Activated effector memory CD4-positive, alpha-beta T cell treated with anti-CD3 and anti-CD28 coated beads, Interleukin-2, amount 50 U/mL, for 16 hours (primary cell): ENCODE results near the gene HCK.
"Not testable (repeated sequence)": the region's sequence is repeated elsewhere in the genome, so short reads cannot be mapped to it uniquely, and the experiment has no call there.

Source experiments
- DNase-seq: peaks from one replicate; pipeline ENCODE4 v3.0.0-alpha.2; 2020

HCK gene

DNA sequence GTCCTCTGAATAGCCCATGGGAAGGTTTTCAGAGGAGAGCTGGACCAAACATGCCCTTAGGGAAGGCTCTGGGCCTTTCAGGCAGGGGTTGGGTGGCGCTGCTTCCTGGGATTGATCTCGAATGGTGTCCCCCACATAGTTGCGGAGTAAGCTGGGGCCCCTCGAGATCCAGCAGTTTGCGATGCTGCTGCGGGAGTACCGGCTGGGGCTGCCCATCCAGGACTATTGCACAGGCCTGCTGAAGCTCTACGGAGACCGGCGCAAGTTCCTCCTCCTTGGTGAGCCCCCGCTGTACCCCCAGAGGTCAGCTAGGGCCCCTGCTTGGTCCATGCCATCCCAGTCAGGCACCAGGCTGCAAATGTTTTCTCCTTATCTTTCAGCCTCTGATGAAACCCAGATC lies 22.5 kb upstream of the HCK start:
- DNase-seq: no peak

DNA sequence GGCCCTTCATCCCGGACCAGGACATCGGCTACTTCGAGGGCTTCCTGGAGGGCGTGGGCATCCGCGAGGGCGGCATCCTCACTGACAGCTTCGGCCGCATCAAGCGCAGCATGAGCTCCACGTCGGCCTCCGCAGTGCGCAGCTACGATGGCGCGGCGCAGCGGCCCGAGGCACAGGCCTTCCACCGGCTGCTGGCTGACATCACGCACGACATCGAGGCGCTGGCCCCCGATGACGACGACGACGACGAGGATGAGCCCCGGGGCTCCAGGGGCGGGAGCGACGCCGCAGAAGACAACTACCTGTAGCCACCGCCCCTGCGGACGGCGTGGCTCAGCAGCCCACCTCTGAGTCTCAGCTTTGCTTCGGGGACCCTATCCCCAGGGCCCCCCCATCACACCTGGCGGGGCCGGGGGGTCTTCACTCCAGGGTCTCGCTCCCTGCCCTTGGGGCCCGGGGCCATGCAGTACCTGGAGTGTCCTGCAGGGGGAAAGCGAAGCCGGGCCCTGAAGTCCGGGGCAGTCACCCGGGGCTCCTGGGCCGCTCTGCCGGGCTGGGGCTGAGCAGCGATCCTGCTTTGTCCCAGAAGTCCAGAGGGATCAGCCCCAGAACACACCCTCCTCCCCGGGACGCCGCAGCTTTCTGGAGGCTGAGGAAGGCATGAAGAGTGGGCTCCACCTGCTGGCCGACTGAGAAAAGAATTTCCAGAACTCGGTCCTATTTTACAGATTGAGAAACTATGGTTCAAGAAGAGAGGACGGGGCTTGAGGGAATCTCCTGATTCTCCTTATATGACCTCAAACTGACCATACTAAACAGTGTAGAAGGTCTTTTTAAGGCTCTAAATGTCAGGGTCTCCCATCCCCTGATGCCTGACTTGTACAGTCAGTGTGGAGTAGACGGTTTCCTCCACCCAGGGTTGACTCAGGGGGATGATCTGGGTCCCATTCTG lies 20.8 kb upstream of the HCK start:
- peak; percentile 83 for DNase-seq

DNA sequence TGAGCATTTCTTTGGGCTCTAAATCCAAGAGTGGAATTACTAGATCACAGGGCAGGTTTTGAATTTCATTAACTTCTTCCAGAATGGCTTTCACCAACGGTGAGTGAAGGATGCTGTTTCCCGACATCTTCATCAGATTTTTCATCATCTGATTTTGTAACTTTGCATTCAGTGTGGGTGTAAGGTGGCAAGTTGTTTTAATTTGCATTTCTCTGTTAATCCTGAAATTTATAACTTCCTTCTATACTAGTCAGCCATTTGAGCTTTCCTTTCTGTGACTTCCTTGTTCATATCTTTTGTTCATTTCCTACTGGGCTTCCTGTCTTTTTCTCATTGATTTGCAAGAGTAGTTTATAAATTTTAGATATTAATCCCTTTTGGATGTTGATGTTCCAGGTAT lies 18.7 kb upstream of the HCK start:
- DNase-seq: no peak

DNA sequence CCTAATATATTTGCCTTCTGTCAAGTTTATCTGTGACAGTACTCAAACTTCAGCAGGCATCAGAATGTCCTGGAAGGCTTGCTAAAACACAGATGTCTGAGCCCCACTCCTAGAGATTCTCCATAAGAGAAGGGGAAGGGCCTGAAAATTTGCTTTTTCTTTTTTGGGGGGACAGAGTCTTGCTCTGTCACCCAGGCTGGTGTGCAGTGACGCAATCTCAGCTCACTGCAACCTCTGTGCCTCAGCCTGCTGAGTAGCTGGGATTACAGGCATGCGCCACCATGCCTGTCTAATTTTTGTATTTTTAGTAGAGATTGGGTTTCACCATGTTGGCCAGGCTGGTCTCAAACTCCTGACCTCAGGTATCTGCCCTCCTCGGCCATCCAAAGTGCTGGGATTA lies 18.3 kb upstream of the HCK start:
- not testable (repeated sequence) for DNase-seq

DNA sequence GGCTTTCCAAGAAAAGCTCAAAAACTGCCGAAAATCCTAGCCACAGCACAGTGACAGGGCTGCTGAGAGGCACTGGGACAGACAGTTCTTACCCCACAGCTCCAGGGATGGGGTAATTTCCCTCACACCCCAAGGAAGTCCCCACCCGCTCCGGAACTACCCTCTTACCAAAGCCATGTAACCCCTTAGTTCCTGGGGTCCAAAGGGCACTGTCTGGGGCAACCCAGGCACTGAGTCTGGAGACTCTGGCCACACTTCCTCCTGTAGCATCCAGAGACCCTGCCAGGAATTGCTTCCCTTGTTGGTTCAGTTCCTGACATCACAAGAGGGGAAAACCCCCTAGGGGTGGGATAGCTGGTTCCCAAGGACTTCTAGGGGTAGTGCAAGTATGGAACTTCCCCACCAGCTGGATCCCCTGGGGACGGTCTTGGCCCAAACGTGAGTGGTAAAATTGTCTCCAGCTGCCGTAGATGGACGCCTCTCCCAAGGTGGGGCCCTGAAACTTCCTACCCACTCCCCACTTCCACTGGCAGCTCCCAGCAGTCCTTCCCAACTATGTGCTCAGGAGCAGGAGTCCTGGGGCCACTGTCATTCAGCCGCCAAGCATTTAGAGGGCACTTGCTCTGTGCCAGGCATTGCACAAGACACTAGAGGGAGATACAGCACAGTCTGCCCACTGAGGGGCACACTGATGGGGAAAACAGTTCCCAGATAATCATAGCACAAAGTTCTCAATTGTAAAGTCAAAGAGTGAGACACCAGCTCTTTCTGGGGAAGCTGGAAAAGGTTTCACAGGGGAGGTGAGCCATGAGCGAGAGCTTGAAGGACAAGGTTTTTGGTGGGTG lies 17.2 kb upstream of the HCK start:
- peak; percentile 45 for DNase-seq

DNA sequence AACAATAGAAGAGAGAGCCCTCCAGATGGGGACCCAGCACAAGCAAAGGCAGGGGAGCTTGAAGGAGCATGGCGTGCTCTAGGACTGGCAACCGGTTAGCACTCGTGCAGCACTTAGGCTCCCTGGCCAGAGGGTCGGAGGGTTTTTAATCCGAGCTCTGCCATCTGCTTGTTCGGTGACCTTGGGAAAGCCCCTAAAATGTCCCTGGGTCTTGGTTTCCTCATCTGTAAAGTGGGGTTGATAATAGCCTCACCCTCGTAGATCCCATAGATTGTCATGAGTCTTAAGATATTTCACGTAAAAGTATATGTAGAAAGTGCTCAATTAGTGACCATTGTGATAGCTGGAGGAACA lies 16.6 kb upstream of the HCK start:
- DNase-seq: peak; percentile 30

DNA sequence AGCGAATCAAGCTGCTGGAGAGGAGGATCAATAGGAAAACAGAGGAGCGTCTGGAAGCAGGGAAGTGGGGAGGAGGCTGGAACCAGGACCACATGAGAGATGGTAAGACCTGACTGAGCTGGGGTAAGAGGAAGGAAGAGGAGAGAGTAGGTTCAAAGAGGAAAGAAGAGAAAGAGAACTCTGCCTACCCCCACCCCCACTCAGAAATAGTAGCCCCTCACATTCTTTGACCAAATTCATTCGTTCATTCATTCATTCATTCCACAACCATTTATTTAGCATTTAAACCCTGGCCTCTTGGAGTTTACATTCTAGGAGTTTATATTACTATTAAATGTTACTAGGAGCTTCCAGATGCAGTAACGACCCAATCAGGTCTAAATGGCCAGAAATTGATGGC lies 15.8 kb upstream of the HCK start:
- DNase-seq: peak; percentile 22

DNA sequence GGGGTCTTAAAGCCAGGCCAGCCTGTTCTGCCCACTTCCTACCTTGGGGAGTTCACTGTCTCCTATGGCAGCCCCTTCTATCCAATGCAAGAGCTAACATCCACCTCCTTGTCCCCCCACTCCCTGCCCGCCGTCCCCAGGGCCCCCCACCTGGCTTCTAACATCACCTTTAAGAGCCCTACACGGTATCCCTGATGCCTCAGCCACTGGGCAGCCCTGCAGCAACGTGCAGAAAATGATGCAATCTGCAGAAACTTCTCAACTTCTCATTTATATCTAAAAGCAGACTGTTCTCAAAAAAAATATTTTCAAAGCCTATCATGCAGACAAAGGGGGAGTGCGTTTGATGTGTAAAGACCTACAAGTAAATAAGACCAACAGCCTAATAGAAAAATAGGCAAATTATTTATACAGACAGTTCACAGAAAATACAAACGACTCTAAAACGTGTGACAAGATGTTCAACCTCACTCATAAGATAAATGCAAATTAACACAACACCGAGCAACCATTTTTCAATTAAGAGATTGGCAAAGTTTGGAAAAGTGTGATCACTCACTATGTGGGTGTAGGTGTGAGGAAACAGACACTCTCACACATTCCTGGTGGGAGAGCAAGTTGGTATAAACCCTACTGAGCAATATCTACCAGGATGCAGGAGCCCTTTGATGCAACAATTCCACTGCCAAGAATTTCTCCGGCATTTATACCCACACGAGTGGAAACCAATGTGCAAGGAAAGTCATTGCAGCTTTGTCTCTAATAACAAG lies 15.1 kb upstream of the HCK start:
- no peak for DNase-seq

DNA sequence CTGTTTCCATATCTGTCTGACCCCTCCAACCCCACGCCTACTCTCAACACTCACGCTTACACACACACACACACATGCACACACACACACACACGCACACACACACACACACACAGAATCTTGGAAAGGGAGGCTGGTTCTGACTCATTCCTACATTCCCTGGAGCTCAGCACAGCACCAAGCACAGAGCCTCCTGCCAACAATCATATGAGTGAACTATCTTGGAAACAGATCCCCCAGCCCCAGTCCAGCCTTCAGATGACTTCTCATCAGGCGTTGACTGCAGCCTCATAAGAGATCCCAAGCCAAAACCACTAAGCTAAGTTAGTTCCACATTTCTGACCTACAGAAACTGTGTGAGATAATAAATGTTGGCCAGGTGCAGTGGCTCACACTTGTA lies 14.1 kb upstream of the HCK start:
- no peak for DNase-seq

DNA sequence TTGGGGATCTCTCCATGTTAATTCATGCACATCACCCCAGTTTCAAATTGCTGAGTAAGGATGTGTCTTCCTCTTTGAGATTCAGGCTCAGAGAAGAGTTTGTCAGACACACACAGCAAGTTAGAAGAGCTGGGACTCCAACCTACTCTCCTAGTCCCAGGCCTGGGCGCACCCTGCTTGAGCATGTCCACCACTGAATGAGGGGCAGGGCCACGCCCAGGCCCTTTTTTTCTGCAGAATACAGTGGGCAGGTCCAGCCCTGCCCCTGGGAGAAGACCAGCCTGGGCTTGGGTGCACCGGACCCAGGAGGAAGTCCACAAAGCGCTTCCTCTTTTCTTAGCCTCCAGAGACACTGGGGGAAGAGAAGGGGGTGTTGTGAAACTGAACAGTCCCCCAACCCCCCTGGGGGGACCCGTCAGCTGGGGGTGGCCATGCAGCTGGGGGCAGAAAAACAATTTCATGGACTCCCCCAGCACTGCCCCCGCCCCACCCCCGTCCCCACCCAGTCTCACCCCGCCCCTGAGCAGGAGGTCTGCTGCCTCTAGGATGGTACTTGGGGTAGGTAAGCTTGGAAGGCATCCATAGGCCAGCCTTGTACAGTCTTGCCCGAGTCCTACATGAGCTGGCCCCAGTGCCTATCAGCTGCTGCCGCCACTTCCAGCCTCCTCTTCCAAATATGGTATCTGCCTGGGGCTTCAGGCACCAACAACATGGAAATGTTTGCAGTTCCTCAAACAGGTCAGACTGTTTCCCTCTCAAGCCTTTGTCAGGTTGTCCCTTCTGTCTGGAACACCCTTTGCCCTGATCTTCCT lies 11.7 kb upstream of the HCK start:
- DNase-seq: no peak

DNA sequence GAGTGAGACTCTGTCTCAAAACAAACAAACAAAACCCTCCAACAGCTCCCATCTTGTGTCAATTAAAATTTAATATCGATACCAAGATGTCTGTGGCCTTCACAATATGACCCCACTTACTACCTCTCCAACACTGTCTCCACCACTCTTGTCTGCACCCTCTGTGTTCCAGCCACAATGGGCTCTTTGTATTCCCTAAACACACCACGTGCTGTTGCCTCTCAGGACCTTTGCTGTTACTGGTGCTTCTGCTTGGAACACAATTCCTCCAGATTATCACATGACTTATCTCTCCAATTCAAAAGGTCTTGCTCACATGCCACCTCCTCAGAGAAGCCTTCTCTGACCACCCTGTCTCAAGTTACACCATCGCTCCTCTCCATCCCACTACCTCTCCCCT lies 6.0 kb upstream of the HCK start:
- DNase-seq: no peak

DNA sequence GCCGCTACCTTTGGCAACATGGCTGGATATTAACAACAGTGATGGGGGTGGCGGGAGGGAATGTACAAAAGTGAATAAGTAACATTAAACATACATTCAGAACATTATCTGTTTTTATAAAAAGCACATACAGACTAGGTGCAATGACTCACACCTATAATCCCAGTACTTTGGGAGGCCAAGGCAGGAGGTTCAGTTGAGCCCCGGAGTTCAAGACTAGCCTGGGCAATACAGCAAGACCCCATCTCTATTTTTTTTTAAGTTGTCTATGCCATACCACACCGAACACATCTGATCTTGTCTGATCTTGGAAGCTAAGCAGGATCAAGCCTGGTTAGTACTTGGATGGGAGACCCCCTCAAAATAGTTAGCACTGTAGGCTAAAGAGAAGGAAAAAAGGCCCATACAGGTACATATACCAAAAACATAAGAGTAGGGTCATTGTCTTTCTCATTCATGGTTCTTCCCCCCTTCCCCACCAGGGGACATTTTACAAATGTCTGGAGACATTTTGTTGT lies 1.7 kb upstream of the HCK start:
- DNase-seq: no peak

DNA sequence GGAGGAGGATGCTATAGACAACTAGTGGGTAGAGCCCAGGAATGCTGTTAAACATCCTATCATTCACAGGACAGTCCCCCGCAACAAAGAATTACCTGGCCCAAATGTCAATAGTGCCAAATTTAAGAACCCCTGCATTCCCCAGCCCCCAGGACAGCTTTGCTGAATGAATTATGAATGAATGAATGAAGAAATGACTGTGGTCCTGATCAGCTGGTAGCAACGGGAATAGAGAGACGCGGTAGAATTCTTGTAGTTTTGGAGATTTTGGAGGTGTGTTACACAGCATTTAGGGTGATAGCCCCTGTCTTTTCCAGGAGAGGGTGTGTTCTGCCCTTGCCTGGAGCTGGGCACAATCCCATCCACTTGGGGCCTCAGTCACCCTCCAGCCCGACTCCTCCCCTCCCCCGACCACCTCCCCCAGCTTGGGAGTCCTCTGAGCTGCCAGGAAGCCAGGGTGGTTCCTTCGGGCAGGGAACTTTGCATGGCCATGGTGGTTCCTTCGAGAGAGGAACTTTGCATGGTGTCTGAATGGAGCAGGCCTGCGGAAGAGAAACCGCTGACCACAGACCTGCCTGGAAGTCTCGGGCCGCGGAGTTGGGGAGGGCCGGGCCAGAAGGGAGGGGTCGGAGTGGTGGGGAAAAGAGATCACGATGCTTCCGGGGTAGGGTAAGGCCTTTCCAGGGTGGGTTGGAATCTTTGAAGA lies 1.0 kb upstream of the HCK start:
- no peak for DNase-seq

DNA sequence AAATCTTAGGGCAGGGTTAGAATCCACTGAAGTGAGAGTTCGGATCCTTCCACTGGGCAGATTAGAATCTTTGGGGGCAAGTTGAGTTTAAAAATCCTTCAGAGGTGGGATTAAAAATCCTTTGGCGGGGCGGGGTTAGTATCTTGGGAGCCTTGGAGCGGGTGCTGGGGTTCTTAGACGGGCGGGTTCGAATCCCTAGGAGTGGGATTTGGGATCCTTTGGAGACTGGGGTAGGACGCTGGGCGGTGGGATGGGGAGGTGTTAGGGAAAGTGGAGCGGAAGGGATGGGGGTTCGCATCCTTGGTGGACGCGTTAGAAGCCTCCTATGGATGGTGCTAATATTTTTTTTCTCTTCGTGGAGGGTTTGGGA lies 337 bp upstream of the HCK start:
- DNase-seq: no peak

DNA sequence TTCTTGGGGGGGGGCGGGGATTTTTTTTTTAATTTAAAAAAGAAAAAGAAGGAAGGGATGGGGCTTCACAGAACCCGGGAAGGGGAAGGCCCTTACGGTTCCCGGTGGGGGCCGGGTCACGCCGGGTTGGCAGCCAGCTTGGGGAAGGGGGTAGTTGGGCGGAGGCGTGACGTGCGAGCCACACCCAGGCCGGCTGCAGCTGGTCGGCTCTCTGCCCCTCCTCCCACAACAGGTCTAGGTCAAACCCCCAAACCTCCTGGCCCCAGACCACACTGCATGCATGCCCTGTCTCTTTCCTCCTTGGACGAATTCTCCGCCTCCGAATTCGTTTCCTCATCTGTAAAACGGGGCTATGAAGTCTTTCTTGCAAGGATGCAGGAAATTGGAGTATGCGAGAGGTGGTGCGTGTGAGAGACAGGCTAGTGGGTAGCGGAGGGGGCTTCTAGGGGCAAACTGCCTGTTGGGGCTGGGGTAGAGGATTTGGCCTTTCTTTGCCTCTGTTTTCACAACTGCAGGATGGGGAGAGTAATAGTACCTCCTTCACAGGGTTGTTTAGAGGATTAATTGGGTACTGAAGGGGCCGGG lies 828 bp downstream of the HCK start:
- no peak for DNase-seq

DNA sequence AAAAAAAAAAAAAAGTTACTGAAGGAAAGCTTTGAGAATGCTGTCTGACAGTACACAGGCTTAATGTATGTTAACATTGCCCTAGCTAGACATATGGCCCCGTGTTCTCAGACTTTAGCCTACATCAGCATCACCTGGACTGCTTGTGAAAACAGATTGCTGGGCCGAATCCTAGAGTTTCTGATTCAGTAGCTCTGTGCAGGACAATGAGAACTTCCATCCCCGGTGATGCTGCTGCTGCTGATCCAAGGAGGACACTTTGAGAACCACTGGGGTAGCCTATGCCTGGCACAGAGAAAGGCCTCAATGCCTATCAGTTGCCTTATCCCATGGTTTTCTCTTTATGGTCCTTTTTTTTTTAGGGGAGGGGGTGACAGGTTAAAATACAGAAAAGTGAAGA lies 1.6 kb downstream of the HCK start:
- DNase-seq: no peak

DNA sequence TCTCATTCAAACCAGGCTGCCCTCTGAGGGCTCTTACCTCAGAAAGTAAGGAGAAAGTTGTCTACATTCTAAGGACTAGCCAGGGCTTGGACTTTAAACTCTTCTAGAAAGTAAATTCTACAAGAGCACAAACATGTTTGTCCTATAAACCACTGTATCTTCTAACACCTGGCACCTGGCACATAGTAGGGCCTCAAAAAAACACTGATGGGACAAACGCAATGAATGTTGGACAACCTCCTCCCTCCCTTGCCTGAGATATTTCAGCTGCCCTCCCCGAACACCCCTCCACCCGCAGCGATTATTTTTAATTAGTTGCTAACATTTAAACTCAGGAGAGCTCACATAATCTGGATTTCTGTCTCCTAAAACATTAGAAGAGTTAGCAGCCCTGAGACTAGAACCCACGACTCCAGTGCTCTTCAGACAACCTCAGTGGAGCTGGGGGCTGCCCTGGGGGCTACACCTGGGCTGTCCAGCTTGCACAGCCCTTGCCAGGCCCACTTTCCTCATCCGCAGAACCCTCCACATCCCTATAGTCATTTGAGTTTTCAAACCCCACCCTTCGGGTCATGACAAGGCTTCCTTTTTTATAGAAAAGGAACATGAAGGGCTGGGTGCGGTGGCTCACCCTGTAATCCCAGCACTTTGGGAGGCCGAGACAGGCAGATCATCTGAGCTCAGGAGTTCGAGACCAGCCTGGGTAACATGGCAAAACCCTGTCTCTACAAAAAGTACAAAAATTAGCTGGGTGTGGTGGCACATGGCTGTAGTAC lies 4.9 kb downstream of the HCK start:
- no peak for DNase-seq

DNA sequence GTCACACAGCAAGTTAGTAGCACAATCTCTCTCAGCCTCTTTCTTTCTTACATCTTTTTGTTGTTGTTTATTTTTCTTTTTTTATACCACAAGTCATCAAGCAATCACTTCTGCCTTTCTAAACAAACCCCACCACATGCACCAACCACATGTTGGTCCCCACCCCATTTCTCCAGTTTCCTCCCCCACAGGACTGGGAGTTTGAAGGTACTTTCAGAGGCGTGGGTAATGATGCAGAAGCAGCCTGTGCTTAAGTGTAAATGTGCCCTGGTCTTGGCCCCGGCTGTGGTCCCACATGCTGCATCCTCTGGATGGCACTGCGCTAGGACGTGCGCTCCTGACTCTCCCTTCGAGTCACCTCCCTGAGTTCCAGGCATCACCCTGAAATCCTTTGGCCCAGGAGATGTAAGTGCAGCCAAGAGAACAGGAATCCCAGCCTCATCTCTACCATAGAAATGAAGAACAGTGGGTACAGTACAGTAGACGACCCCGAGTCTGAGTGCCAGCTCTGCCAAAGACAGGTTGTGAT lies 5.7 kb downstream of the HCK start:
- DNase-seq: no peak

DNA sequence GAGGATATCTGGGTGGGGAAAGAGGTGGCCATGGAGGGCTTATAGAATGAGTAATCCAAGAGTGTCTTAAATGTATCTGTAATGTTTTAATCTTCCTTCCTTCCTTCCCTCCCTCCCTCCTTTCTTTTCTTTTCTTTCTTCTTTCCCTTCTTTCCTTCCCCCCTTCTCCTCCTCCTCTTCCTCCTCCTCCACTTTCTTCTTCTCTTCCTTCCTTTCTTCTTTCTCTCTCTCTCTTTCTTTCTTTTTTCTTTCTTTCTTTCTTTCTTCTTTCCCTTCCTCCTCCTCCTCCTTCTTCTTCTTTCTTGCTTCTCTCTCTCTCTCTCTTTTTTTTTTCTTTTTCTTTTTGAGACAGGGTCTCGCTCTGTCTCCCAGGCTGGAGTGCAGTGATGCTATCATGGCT lies 7.1 kb downstream of the HCK start:
- DNase-seq: no peak

DNA sequence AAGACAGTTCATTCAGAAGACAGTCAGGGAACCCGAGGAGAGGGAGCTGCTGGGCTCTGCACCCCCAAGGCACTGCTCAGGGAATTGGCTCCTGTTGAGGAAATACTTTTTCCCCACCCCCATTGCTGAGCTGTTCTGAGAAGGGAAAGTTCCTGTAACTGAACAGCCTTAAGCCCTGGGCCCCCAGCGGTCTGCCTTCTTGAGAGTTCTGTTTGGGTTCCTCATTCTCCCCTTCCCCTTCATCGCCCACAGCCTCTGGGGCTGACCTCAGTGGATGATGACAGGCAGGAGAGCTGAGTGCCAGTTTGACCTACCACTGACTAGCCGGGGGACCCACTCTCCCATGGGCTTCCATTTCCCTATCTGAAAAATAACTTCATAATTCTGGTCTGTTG lies 10.7 kb downstream of the HCK start:
- no peak for DNase-seq
